Fibroblast of skin of right biceps (primary cell): ENCODE data around the gene BRMS1L.
A peak's percentile ranks its signal among the peaks of the same experiment; 100 is the strongest.

Experiments
- DNase-seq: peaks from one replicate; pipeline ENCODE4 v3.0.0-alpha.2; 2013

Gene BRMS1L

DNA sequence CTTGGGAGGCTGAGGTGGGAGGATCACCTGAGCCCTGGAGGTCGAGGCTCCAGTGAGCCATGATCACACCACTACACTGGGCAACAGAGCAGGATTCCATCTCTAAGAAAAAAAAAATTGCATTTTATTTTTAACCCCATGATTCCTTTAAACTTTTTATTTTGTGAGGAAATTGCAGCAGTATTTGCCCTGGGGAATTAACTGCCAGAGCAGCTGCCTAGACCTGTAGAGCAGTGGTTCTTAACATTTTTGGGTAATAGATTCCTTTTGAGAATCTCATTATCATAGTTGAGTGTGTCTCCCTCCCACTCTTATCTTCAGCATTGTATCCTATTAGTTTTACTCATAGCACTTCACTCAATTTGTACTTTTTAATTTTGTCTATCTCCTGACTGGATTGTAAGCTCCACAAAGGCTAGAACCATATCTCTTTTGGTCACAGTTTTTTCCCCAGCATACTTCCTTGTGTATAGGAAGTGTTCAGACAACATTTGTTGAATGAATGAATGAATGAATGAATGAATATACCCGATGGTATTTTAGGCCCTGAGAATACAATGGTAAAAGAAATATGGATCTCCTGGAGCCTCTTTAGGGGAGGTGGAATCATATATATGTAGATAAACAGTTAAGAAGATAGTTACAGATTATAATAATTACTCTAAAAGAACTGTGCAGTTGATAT is 40.6 kb downstream of the BRMS1L start:
- DNase-seq: no peak

DNA sequence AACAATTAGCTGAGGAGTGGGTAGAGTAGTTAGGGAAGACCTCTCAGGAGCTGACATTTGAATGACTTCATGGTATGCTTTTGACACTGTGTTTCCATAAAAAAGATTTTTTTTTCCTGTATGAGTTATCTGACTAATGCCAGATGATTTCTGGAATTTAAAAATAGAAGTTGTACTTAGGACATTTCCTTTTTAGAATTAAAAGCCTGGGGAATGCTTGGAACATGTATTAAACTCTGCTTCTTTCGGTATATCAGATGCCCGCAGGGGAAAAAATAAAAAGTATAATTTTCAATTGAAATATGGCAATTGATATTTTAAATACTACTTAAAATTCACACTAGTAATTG is 41.1 kb downstream of the BRMS1L start:
- peak; percentile 38 for DNase-seq

DNA sequence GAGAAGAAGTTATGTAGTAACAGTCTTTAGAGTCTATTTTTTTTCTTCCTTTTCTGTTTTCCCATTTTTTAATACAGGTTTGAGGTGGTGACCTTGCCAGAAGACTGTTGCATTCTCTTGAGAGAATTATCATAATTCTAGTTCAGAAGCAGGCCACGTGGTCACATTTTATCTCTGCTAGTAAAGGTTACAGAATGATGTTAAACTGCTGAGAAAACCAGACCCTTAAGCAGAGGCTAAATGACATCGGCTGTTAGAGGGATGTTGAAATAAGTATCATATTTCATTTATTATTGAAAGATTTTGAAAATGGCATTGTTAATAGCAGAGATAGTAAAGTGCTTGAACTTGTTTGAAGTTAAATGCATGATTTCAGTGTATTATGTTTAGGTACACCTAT is 49.2 kb downstream of the BRMS1L start:
- DNase-seq: no peak

DNA sequence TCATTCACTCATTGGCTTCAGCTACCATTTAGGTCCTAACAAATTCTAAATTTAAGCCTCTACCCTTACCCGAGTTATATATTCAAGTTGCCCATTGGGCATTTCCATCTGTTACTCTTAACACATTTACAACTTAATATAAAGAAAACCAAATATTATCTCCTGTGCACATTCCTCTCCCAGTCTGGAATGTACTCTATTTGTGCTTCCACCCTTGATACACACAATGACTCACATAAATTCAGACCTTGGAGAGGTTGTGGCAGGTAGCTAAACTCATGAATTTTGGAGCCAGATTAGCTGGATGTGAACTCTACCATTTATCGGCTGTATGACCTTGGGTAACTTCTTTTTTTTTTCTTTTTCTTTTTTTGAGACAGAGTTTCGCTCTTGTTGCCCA is 51.1 kb downstream of the BRMS1L start:
- no peak for DNase-seq

DNA sequence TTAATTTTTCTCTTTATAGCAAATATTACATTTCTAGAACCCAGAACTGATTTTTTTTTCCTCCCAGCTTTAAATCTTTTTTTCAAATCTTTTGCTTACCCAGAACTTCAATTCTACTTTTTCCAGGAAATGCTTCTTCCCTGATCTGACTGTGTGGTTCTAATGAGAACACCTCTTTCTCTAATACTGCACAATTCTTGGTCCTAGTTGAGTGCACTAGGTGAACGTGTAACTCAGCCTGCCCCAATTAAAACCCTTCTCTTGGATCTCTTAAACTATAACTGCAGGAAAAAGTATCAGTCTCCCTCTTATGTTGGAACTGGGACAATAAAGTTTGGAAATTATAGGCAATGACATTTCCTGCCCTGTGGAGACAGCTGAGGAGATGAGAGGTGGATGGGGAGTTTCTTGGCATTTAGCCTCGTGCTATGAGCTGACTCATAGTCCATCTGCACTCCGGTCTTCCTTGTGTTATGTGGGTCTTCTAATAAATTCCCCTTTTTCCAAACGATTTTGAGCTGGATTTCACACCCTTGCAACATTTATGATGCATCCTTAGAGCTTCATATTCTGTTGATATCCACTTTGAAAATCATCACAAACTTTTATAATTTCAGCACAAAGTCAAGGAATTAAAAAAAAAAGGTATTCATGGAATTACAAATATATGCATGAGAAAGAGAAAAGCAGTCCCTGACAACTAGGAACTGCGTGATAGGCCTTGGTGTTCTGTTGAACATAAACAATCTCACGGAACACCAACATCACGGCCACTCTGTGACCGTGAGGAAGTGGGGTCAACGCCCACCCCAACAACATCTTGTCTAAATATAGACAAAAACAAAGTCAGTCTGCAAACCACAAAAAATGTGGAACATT is 52.4 kb downstream of the BRMS1L start:
- peak; percentile 90 for DNase-seq

DNA sequence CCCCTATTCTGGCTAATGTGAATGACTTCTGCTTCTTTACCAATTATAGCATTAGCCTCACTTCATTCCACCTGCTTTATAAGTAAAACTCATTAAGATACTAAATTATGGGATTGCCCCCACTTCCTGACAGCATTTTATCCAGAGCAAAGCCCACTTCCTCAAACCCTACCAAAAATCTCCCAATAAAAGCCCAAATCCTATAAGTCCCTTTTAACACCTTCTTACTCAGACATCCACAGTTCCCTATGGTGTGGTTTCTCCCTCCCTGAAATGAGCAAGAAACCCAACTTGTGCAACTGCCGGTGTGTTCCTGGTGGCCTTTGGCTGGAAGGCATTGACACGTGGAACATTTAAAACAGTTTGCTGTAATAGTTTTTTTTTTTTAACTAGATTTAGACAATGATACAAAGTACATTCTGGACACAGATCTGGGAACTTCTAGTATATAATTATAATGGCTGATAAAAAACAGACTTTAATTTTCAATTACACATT is 53.1 kb downstream of the BRMS1L start:
- DNase-seq: peak; percentile 23

DNA sequence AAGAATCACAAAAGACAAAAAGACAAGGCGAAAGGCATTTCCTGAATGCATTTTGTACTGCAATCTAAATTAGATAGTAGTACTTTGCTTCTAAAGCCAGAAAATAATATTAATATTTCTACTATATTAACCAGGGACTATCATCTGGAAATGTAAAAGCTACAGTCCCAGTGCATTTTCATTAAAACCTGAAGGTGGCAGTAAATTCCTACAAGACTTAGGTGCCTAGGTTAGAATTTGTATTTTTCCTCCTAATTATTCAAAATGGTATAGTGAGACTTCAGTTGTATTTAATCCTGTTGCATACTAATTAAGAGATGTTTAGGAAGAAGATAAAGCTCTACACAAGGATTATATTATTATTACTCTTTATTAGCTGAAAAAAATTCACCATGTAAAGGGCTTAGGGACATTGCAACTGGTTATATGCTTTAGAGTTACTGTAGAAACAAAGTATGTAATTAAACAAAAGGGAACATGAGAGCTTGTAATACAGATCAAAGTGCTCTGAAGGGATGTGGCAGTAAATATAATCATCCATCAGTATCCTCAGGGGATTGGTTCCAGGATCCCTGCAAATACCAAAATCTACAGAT is 53.6 kb downstream of the BRMS1L start:
- peak; percentile 6 for DNase-seq

DNA sequence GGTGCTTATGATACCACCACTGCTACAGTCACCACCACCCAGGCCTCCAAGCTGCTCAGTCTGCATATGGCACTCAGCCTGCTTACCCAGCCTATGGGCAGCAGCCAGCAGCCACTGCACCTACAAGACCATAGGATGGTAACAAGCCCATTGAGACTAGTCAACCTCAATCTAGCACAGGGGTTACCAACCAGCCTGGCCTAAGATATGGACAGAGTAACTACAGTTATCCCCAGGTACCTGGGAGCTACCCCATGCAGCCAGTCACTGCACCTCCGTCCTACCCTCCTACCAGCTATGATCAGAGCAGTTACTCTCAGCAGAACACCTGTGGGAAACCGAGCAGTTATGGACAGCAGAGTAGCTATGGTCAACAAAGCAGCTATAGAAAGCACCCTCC is 55.1 kb downstream of the BRMS1L start:
- no peak for DNase-seq

DNA sequence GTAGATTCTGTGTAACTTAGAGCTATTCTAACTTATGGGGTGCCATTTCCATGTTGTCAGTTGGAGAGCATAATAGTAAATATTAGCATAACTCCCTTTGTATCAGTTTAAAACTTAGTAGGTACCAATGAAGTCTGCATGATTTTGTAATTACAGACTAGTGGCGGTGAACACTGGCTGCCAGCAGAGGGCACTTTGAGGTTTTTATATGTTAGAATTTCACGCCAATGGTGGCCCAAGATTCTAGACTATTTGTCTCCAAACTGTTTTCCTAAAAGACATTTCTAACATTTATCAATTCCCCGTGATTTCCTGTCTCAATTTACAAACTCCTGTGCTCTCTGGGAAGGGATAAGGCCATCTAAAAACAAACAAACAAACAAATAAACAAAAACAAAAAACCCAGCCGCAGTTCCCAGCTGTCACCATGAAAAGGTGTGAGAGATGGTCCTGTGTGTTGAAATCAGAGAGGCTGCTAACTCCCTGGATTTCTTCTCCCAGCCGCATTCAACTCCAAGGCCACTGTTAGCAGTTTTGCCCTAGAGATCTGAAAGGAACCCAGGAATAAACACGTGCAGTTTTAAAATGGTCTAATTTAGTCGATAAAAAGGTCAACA is 57.6 kb downstream of the BRMS1L start:
- DNase-seq: peak; percentile 26

DNA sequence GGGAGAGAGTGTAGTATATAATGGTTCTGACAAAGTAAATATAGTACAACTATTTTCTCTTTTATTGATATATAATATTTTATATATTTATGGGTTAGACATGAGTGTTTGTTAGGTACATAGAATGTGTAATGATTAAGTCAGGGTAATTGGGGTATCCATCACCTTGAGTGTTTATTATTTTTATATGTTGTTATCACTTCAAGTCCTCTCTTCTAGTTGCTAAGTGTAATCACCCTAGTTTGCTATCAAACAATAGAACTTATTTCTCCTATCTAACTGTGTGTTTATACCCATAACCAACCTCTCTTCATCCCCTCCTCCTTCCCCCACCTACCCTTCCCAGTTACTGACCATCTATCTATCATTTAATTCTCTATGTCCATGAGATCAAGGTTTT is 64.2 kb downstream of the BRMS1L start:
- DNase-seq: no peak

DNA sequence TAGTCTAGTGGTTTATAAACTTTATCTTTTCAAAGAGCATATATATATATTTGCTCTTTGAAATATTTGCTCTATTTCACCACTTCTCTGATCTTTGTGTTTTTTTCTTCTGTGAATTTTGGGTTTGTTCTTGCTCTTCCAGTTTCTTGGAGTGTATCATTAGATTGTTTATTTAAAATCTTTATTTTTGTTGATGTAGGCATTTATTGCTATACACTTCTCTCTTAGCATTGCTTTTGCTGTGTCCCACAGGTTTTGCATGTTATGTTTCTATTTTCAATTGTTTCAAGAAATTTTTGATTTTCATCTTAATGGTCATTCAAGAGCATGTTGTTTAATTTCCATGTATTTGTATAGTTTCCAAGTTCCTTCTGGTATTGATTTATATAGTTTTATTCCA is 69.1 kb downstream of the BRMS1L start:
- no peak for DNase-seq

DNA sequence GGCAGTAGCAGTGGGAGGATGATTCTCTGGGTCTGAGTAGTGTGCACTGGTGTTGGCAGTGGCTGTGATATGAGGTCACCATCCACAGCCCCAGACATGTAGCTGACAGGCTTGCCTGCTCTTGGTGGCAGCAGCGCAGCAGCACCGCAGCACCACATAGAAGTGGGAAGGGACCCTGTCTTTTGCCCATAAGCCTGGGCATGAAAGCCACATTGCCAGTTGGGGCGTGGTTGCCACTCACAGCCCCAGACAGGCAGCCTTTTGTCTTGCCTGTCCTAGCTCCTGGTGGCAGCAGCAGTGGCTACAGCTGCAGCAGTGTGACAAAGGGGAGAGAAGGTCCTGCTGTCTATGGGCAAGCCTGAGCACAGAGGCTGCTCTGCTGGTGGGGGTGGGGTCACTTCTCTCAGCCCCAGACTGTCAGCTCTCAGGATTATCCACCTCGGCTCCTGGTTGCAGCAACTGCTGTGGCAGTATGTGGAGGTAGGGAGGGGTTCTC is 71.5 kb downstream of the BRMS1L start:
- no peak for DNase-seq

DNA sequence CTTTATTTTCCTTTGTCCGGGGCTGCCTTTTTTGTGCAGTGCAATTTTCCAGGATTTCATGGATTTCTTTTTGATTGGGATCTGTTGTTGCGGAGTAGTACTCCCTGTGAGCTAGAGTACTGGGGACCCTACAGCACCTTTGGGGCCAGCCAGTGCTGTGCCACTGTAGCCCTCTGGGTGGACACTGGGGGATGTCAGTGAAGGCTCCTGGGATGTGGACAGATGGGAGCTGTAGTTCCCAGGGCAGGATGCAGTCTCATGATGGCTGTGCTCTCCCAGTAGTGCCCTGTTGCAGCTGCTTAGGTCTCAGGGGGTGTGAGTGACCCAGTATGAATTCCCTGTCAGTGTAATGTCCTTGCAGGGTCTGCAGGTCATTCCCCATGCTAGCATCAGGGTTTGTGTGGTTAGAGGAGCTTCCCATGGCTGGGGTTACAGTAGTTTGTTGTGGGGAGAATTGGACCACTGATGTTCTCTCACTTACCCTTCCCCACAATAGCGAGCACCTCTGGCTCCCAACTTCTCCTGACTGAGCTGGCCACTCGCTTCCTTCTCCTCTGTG is 72.2 kb downstream of the BRMS1L start:
- DNase-seq: no peak

DNA sequence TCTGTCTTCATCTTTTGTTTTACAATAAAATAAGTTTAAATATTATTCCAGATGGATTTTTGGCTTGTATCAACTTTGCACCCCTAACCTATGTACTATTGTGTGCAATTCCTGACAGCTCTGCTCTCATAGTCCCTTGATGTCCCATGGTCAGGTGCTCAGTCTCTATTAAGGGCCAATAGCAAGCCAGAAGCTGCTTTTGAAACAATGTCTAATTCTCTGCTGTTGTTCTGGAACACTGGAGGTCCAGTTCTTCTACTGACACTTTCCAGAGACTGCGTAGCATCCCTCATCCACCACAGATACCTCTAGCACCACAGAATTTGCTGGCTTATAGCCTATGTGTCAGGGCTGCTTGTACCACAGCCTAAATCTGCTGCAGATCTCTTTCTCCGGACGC is 74.6 kb downstream of the BRMS1L start:
- no peak for DNase-seq

DNA sequence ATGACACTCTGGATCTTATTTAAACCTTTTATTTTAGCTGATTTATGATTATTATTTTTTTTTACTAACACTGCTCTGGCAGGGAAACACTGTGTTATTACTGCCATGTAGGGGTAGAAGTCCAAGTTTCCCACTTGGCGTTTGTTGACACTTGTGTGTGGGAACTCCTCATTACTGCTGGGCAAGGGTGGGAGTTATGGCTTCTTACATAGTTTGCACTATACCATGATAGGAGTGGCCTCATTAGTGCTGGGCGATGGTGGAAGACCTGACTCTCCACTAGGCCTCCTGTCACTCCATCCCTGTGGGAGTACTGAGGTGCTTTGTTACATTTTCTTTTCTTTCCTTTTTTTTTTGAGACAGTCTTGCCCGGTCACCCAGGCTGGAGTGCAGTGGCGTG is 83.5 kb downstream of the BRMS1L start:
- no peak for DNase-seq

DNA sequence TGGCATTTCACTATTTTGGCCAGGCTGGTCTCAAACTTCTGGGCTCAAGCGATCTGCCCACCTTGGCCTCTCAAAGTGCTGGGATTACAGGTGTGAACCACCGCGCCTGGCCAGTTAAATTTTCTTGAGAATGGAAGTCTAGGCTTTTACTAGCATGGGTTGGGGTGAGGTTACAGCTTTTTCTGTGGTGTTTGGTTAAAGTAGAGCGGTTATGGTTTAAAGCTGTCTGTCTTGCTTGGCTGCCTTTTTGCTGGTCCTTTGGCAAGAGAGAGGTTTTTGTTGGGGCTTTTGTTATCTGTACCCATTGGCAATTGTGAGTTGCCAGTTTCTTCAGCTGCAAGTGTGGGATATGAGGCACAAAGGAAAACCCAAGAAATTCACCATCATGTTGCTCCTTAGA is 84.1 kb downstream of the BRMS1L start:
- no peak for DNase-seq

DNA sequence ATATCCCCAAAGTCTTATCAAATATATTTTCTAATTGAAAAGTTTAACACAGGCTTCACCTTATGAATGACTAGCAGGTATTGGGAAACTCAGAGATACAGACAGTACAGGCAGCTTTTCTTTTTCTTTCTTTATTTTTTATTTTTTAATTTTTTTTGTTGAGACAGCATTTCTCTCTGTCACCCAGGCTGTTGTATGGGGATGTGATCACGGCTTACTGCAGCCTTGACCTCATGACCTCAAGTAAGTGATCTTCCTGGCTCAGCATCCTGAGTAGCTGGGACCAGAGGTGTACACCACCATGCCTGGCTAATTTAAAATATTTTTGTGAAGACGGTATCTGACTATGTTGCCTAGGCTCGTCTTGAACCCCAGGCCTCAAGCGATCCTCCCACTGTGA is 85.0 kb downstream of the BRMS1L start:
- no peak for DNase-seq

DNA sequence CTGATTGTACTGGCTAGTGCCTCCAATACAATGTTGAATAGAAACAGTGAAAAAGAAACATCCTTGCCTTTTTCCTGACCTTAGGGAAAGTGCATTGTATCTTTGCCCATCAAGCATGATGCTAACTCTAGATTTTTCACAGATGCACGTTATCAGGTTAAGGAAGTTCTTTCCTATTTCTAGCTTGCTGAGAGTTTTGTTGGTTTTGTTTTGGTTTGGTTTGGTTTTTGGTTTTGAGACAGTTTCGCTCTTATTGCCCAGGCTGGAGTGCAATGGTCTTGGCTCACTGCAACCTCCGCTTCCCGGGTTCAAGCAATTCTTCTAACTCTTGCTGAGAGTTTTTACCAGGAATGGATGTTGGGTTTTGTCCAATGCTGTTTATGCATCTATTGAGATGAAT is 89.0 kb downstream of the BRMS1L start:
- no peak for DNase-seq

DNA sequence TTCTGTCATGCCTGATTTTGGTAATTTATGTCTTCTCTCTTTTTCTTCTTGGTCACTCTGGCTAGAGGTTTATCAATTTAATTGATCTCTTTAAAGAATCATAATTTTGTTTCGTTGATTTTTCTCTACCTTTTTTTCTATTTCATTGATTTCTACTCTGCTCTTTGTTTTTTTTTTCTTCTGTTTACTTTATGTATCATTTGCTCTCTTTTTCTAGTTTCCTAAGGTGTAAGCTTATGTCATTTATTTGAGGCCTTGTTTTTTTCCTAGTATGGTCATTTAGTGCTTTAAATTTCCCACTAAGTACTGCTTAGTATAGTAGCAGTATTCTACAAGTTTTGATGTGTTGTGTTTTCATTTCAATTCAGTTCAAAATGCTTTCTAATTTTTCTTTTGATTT is 89.6 kb downstream of the BRMS1L start:
- no peak for DNase-seq
